Activated T-cell treated with anti-CD3 and anti-CD28 coated beads for 48 hours (primary cell): Measurements from ENCODE around the gene RSU1.
A peak's percentile ranks its signal among the peaks of the same experiment; 100 is the strongest.
"Not testable (repeated sequence)": the region's sequence is repeated elsewhere in the genome, so short reads cannot be mapped to it uniquely, and the experiment has no call there.

Experiments
- DNase-seq: peaks from one replicate; pipeline ENCODE4 v3.0.0-alpha.2; 2020; ENCODE audit warnings: low read depth

Gene RSU1

GRCh38 chr10:16817125-16818019 is at the start of gene RSU1:
RSU1 (minus strand) TSS chr10:16817424; CDS start chr10:16817081, 343 bp downstream.
- peak; percentile 99 for DNase-seq

GRCh38 chr10:16866541-16867275 is 49.5 kb upstream of the RSU1 start:
- DNase-seq, result no peak

- no peak for DNase-seq
Measured at GRCh38 chr10:16865766-16866165, 48.5 kb upstream of the RSU1 start.

GRCh38 chr10:16863766-16864165 is 46.5 kb upstream of the RSU1 start:
- DNase-seq, result no peak

GRCh38 chr10:16857419-16857818 is 40.2 kb upstream of the RSU1 start:
- no peak for DNase-seq

- no peak for DNase-seq
Measured at GRCh38 chr10:16856567-16856966, 39.3 kb upstream of the RSU1 start.

GRCh38 chr10:16856092-16856491 is 38.9 kb upstream of the RSU1 start:
- no peak for DNase-seq

- no peak for DNase-seq
Measured at GRCh38 chr10:16854623-16855022, 37.4 kb upstream of the RSU1 start.

- no peak for DNase-seq
Measured at GRCh38 chr10:16853809-16854208, 36.6 kb upstream of the RSU1 start.

- DNase-seq, result no peak
Measured at GRCh38 chr10:16853201-16853600, 36.0 kb upstream of the RSU1 start.

- no peak for DNase-seq
Measured at GRCh38 chr10:16852624-16853023, 35.4 kb upstream of the RSU1 start.

GRCh38 chr10:16848562-16849154 is 31.4 kb upstream of the RSU1 start:
- no peak for DNase-seq

- DNase-seq, result no peak
Measured at GRCh38 chr10:16847644-16848043, 30.4 kb upstream of the RSU1 start.

- DNase-seq, result no peak
Measured at GRCh38 chr10:16845248-16845647, 28.0 kb upstream of the RSU1 start.

GRCh38 chr10:16843252-16843870 is 26.1 kb upstream of the RSU1 start:
- no peak for DNase-seq

- no peak for DNase-seq
Measured at GRCh38 chr10:16835228-16835627, 18.0 kb upstream of the RSU1 start.

GRCh38 chr10:16832351-16833080 is 15.3 kb upstream of the RSU1 start:
- DNase-seq, result no peak

GRCh38 chr10:16828701-16829175 is 11.5 kb upstream of the RSU1 start:
- no peak for DNase-seq

GRCh38 chr10:16828114-16828568 is 10.9 kb upstream of the RSU1 start:
- peak; percentile 25 for DNase-seq

- not testable (repeated sequence) for DNase-seq
Measured at GRCh38 chr10:16827474-16827873, 10.2 kb upstream of the RSU1 start.

- DNase-seq, result no peak
Measured at GRCh38 chr10:16822726-16823360, 5.6 kb upstream of the RSU1 start.
